GM12892 (cell line): ENCODE data around the gene DDRGK1.

Experiments used
- POLR2A ChIP-seq: IDR thresholded peaks from 2 replicates; pipeline ENCODE4 v1.6.1; 2011; ENCODE audit warnings: low read depth, low read length, control low read depth
- POLR2AphosphoS5 ChIP-seq: IDR thresholded peaks from 2 replicates; pipeline ENCODE4 v1.6.1; 2011; ENCODE audit warnings: low read depth, low read length, control low read depth

DNA sequence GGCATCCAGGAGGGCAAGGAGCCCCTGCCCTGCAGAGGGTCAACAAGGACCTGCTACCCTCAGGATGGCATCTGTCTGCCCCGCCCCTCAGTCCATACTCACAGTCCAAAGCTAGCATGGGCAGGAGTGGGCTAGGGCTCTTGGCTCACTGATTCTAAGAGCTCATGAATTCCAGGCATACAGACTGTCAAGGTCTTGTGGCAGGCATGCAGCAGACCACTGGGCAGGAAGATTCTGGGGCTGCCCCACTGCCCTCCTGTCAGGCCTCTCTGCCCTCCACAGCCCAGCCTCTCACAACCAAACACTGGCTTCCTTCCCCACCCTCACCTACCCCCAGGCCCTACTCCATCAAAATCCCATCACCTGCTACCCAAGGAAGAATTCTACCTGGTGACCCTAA, 40.1 kb upstream of the DDRGK1 start:
- TF ChIP-seq POLR2AphosphoS5 (no peak), POLR2A (no peak)
